WTC11 (cell line): Measurements from ENCODE around the gene C2orf72. TPM values are rescaled to one million over a fixed set of nuclear protein-coding genes. Genes with fewer than 3 reads are reported as not detected.

Experiments used
- ATAC-seq: fragments of 200-7000 bp; cut with Tn5 transposase; 2 replicates; pipeline ENCODE4 v1.10.0; 2021; ENCODE audit warnings: mild to moderate bottlenecking, moderate library complexity
- CTCF ChIA-PET: fragments of 300-600 bp; sonication (Branson Sonifier 250); formaldehyde crosslinking; loops from one replicate; lab custom pipeline; 2021; ENCODE audit warnings: antibody characterized with exemption; lab: Charles Lee
- POLR2A ChIA-PET: fragments of 350-600 bp; sonication (Branson Sonifier 250); formaldehyde crosslinking; loops from one replicate; lab custom pipeline; 2021; ENCODE audit warnings: antibody characterized with exemption; lab: Charles Lee
- DNase-seq: peaks from one replicate; pipeline ENCODE4 v3.0.0; 2021; ENCODE audit warnings: low spot score
- H3K27ac Mint-ChIP-seq: 2 replicates; pipeline ENCODE4 v1.8.0; 2021; ENCODE audit warnings: mixed read lengths
- H3K27me3 Mint-ChIP-seq: 2 replicates; pipeline ENCODE4 v1.8.0; 2021; ENCODE audit warnings: low read depth, mild to moderate bottlenecking, moderate library complexity, mixed read lengths
- H3K36me3 Mint-ChIP-seq: 2 replicates; pipeline ENCODE4 v1.8.0; 2021; ENCODE audit warnings: mixed read lengths
- H3K4me1 Mint-ChIP-seq: 2 replicates; pipeline ENCODE4 v1.8.0; 2022; ENCODE audit warnings: mixed read lengths
- H3K4me3 Mint-ChIP-seq: 2 replicates; pipeline ENCODE4 v1.8.0; 2021; ENCODE audit warnings: mild to moderate bottlenecking, moderate library complexity, mixed read lengths
- H3K9me3 Mint-ChIP-seq: 2 replicates; pipeline ENCODE4 v1.8.0; 2021; ENCODE audit warnings: mixed read lengths
- AFF4 ChIP-seq: sonication (generic); formaldehyde crosslinking; IDR thresholded peaks from 2 replicates; pipeline ENCODE4 v1.8.1; 2023; ENCODE audit warnings: mild to moderate bottlenecking, missing genetic modification reagents, borderline replicate concordance
- ATF6 ChIP-seq: sonication (generic); formaldehyde crosslinking; IDR thresholded peaks from 2 replicates; pipeline ENCODE4 v1.8.1; 2023; ENCODE audit warnings: mild to moderate bottlenecking, missing genetic modification reagents
- CDX4 ChIP-seq: fragments of 250-450 bp; sonication (Bioruptor Pico); IDR thresholded peaks from 2 replicates; pipeline ENCODE4 v1.9.0; 2021; ENCODE audit warnings: moderate library complexity, mild to moderate bottlenecking, inconsistent platforms, borderline replicate concordance
- ESRRA ChIP-seq: sonication (generic); formaldehyde crosslinking; IDR thresholded peaks from 2 replicates; pipeline ENCODE4 v1.8.1; 2022; ENCODE audit warnings: mild to moderate bottlenecking, missing genetic modification reagents, borderline replicate concordance
- FOXK1 ChIP-seq: sonication (generic); formaldehyde crosslinking; IDR thresholded peaks from 2 replicates; pipeline ENCODE4 v1.8.0; 2022; ENCODE audit warnings: mild to moderate bottlenecking, moderate library complexity, missing genetic modification reagents
- MLX ChIP-seq: sonication (generic); formaldehyde crosslinking; IDR thresholded peaks from 2 replicates; pipeline ENCODE4 v1.8.1; 2023; ENCODE audit warnings: mild to moderate bottlenecking, missing genetic modification reagents, moderate library complexity
- MXD4 ChIP-seq: fragments of 250-450 bp; sonication (Bioruptor Pico); IDR thresholded peaks from 2 replicates; pipeline ENCODE4 v1.8.0; 2021; ENCODE audit warnings: mild to moderate bottlenecking, moderate library complexity, borderline replicate concordance
- NR3C1 ChIP-seq: sonication (generic); formaldehyde crosslinking; conservative IDR thresholded peaks from 2 replicates; pipeline ENCODE4 v1.8.1; 2023; ENCODE audit warnings: low read depth, mild to moderate bottlenecking, missing genetic modification reagents
- SMAD4 ChIP-seq: sonication (generic); formaldehyde crosslinking; IDR thresholded peaks from 2 replicates; pipeline ENCODE4 v1.8.0; 2022; ENCODE audit warnings: mild to moderate bottlenecking, missing genetic modification reagents
- TEAD4 ChIP-seq: sonication (generic); formaldehyde crosslinking; IDR thresholded peaks from 2 replicates; pipeline ENCODE4 v1.8.0; 2022; ENCODE audit warnings: mild to moderate bottlenecking, missing genetic modification reagents
- USF1 ChIP-seq: sonication (generic); formaldehyde crosslinking; IDR thresholded peaks from 2 replicates; pipeline ENCODE4 v1.8.0; 2022; ENCODE audit warnings: mild to moderate bottlenecking, missing genetic modification reagents
- ZNF281 ChIP-seq: sonication (generic); formaldehyde crosslinking; IDR thresholded peaks from 2 replicates; pipeline ENCODE4 v1.8.0; 2023; ENCODE audit warnings: mild to moderate bottlenecking, missing genetic modification reagents
- total RNA-seq: library from RNA; stranded (reverse); gene quantifications from 3 replicates; pipeline ENCODE4 v1.2.3, GENCODE V29; 2021
- TF ChIP-seq, protein P1 (sequence below): fragments of 250-450 bp; sonication (Bioruptor Pico); IDR thresholded peaks from 2 replicates; pipeline ENCODE4 v1.9.0; 2021; ENCODE audit warnings: mild to moderate bottlenecking

C2orf72 gene
- total RNA-seq, 1 experiment from 2014 or later, result 1.7 TPM

DNA sequence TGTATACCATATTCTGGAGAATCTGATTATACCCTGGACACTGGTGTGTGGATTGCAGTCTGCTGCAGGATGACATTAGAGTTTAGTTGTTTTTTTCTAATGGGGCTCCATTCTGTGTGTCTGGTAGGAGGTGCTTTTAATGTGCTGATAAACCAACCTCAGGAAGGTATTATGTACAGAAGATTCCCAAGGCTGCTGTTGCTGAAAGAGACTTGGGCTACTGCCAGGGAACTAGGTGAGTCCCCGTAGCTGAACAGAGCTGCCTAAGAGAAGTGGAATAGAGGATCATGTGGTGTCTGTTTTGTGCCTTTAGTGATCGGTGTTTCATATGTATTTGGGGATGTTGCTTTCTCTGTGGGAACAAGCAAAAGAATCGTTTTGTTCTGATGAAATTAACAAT, 24.9 kb upstream of the C2orf72 start:
- ChIA-PET CTCF (interaction anchor here (0.7 to 1.2 kb wide), 2 partner anchors 12 to 41 kb away, joined by 3 to 4 read pairs; no protein-coding TSS in a partner anchor), POLR2A (interaction anchor here (0.6 kb wide), 1 partner anchor 10 kb away, joined by 3 read pairs; no protein-coding TSS in a partner anchor)
- no peaks in the 10 kb centered on the region; the same call in none of the 2 replicates for H3K27me3 Mint-ChIP-seq
- H3K4me1 Mint-ChIP-seq, result peaks cover 18% of the 10 kb centered on the region
- no peak for ATAC-seq
- no peaks in the 10 kb centered on the region for H3K36me3 Mint-ChIP-seq
- no peaks in the 10 kb centered on the region for H3K9me3 Mint-ChIP-seq
- no peak for TF ChIP-seq TEAD4
- no peak for TF ChIP-seq CDX4 (CRISPR knock-in tag)
- TF ChIP-seq, protein P1, sequence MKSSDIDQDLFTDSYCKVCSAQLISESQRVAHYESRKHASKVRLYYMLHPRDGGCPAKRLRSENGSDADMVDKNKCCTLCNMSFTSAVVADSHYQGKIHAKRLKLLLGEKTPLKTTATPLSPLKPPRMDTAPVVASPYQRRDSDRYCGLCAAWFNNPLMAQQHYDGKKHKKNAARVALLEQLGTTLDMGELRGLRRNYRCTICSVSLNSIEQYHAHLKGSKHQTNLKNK (CRISPR knock-in tag), result no peak
- TF ChIP-seq ATF6 (CRISPR knock-in tag), result no peak
- H3K27ac Mint-ChIP-seq, result no peak overlapping the region
- DNase-seq, result no peak
- no peak overlapping the region for H3K4me3 Mint-ChIP-seq

DNA sequence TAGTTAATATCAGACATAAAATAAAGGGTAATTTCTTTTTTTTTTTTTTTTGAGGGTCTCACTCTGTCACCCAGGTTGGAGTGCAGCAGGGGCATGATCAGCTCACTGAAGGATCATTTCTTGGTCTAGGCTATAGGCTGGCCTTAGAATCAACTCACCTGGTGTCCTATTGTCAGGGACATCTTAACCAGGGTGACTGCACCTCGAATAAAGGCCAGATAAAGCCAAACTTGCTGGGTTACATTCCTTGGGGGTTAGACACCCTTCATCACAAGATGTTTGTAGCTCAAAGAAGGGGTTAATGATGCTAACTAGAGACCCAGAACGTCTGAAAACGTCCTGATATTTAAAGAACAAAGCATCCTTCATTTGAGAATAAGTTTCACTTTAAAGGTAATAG, 23.5 kb upstream of the C2orf72 start:
- ChIA-PET POLR2A (no interaction called here), CTCF (interaction anchor here (0.9 kb wide), 1 partner anchor 39 kb away, joined by 3 read pairs; no protein-coding TSS in a partner anchor)
- ATAC-seq (no peak), DNase-seq (no peak)
- Mint-ChIP-seq H3K27ac (no peak overlapping the region), H3K9me3 (peaks cover 5% of the 10 kb centered on the region; the same call in 1 of the 2 replicates), H3K4me1 (peaks cover 18% of the 10 kb centered on the region), H3K36me3 (no peaks in the 10 kb centered on the region; the same call in 1 of the 2 replicates), H3K4me3 (no peak overlapping the region), H3K27me3 (no peaks in the 10 kb centered on the region; the same call in none of the 2 replicates)
- TF ChIP-seq ZNF281 (CRISPR knock-in tag) (no peak), FOXK1 (CRISPR knock-in tag) (no peak), MXD4 (no peak), NR3C1 (CRISPR knock-in tag) (no peak), AFF4 (no peak), USF1 (CRISPR knock-in tag) (no peak), SMAD4 (no peak), ESRRA (CRISPR knock-in tag) (no peak), MLX (no peak)
